Muscle of leg (tissue), 11 donors: ENCODE results near the gene PROM2. TPM values are rescaled to one million over a fixed set of nuclear protein-coding genes. Genes with fewer than 3 reads are reported as not detected.

Source experiments
- DNase-seq: peaks from one replicate; pipeline ENCODE4 v3.0.0; 2013
- H3K27ac ChIP-seq: one replicate; pipeline ENCODE4 v1.5.1; 2013; ENCODE audit warnings: mild to moderate bottlenecking, low read length, control low read depth
- H3K27me3 ChIP-seq: one replicate; pipeline ENCODE4 v1.6.1; 2013; ENCODE audit warnings: low read length; ENCODE audit not compliant: control insufficient read depth, insufficient read depth
- H3K36me3 ChIP-seq: one replicate; pipeline ENCODE4 v1.6.1; 2013; ENCODE audit warnings: low read length; ENCODE audit not compliant: control insufficient read depth, insufficient read depth
- H3K4me1 ChIP-seq: one replicate; pipeline ENCODE4 v1.6.1; 2013; ENCODE audit warnings: low read length; ENCODE audit not compliant: control insufficient read depth, insufficient read depth
- H3K4me3 ChIP-seq: one replicate; pipeline ENCODE4 v1.5.1; 2013; ENCODE audit warnings: low read length, control low read depth
- H3K9me3 ChIP-seq: replicated peaks from 2 replicates; pipeline ENCODE4 v1.6.1; 2013; ENCODE audit warnings: low read depth, low read length; ENCODE audit not compliant: control insufficient read depth
- WGBS: methylation state at CpG from one replicate; pipeline ENCODE4 v1.1.5; 2013; ENCODE audit warnings: missing lambda C conversion rate; ENCODE audit not compliant: insufficient coverage; 5-methylcytosine and 5-hydroxymethylcytosine counted together
- polyA plus RNA-seq, 8 donors: library from polyadenylated mRNA; unstranded; fragments of 120-200 nt; gene quantifications; one replicate each; pipeline versions ENCODE4 v1.2.1 to v1.2.3, GENCODE V29; 2013; ENCODE audit warnings: inconsistent platforms in 1 of 8, low replicate concordance in 1 of 8; ENCODE audit not compliant: insufficient read length in 8 of 8, insufficient read depth in 1 of 8
- total RNA-seq: library from RNA; stranded (reverse); fragments of 120-200 nt; gene quantifications from one replicate; pipeline ENCODE4 v1.2.4, GENCODE V29; 2013

Gene PROM2
- total and polyA plus RNA-seq, 9 donors, result 0.37 to 2.5 (median 0.81) TPM

DNA sequence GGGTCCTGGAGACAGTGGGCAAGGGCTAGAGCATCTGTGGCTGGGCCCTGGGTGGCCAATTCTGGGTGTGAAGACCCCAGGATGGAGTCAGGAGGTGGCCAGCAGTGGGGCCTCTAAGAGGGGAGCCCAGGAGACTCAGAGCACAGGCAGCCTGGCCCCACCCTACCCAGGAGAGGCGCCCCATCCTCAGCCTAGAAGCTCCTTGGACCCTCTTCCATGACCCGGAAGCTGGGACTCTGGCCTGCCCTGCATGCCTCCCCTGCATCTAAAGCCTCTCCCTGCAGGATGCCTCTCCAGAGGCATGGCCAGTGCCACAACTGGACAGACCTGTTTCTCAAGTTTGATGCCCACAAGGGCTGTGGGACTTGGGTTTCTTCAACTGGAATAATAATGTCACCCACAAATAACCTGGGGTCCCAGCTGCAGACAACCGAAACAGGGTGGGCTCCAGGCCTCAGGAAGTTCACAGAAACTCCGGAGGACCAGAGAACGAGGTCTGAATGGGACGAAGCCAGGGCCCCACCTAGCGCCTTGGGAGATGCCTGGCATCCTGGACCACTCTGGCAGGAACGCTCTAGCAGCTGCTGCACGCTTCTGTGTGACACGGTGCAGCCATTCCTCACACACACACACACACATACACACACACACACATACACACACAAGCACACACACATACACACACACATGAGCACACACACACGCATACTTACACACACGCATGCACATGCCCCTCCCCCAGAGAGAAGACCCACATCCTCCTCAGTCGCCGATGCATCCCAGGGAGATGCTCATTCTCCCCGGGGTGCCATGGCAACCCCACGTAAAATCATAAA is 39.3 kb downstream of the PROM2 start:
- no peak for DNase-seq
- Histone ChIP-seq H3K4me1 (peaks cover 39% of the 10 kb centered on the region), H3K4me3 (no peak overlapping the region), H3K36me3 (no peaks in the 10 kb centered on the region), H3K9me3 (no peaks in the 10 kb centered on the region), H3K27ac (no peak overlapping the region), H3K27me3 (no peaks in the 10 kb centered on the region)
- 59% methylated on average over 10 of the region's 16 CpGs for WGBS

DNA sequence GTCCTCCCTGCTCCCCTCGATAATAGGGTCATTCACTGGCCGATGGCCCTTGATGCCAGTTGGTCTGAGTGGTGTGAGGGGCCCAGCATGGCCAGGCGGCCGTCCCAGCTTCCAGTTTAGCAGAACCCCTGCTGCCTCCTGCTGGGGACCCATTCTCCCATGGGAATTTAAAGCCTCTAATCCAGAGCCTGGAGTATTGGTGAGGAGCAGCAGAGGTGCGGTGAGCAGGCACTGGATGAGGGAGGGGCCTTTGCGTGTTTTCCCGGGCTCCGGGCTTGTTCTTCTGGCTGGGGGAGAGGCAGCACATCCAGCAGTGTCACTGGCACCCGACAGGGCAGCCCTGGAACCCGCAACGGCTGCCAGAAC is 40.3 kb downstream of the PROM2 start:
- WGBS, result 70% methylated on average over 10 of the region's 11 CpGs

DNA sequence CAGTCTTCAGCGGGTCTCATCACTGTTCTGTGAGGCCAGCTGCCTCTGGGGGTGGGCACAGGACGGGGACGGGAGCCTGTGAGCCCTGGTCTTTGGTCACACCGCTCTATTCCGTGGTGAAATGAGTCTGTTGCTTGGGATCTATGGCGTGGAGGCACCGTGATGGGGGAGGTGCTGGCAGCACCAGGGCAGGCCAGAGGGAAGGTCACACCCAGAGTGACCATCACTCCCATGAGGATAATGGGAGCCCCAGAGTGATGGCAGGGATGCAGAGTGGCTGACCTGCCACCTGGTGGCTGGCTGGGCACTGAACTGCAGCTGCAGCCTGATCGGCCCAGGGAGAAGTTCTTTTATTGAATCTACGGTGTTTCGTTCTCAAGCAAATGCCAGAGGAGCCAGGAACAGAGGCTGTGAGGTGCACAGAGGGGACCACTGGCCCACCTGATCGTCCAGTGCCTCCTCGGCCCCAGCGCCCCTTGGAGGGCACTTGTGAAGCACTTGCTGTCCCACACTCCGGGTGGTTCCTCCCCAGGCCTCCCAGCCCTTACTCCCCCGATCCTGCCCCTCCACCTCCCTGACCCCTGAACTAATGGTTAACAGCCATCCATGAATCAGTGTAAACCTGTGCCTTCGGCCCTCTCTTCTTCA is 40.8 kb downstream of the PROM2 start:
- Histone ChIP-seq H3K4me1 (peaks cover 32% of the 10 kb centered on the region), H3K27me3 (no peaks in the 10 kb centered on the region), H3K4me3 (no peak overlapping the region), H3K9me3 (no peaks in the 10 kb centered on the region), H3K27ac (no peak overlapping the region), H3K36me3 (no peaks in the 10 kb centered on the region)
- WGBS, result 49% methylated on average over 15 of the region's 16 CpGs
- DNase-seq, result no peak

More for the DNA sequence above, 40.3 kb downstream of the PROM2 start:
- peaks cover 32% of the 10 kb centered on the region for H3K4me1 ChIP-seq
- no peak for DNase-seq
- no peak overlapping the region for H3K4me3 ChIP-seq
- H3K36me3 ChIP-seq, result no peaks in the 10 kb centered on the region
- H3K9me3 ChIP-seq, result no peaks in the 10 kb centered on the region
- no peaks in the 10 kb centered on the region for H3K27me3 ChIP-seq
- no peak overlapping the region for H3K27ac ChIP-seq

DNA sequence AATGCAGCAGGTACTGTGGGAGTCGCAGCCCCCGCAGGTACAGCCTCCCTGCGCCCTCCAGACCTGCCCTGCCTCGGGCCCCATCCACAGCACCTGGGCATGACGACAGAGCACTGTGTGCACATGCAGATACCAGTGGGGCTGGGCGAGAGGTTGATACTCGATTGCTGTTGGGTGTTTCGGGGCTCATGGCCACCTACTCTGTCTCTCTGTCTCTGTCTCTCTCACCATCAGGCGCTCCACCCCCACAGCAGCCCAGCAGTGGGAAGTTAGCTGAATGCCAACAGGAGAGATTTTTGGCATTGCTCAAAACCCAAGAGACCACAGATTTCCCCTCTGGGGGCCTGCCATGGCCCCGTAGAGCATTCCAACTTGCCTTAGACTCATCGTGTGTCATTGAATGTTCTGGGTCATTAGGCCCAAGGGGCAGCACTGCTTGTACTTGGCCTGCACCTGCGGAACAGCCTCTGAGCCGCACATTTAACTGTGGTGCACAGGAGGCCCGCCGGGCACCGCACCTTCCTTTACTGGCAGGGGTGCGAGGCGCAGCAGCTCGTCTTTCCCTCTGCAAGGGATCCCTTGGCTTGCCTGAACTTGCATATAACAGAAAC is 41.7 kb downstream of the PROM2 start:
- 88% methylated on average over 10 of the region's 19 CpGs for WGBS
- Histone ChIP-seq H3K4me3 (no peak overlapping the region), H3K4me1 (peaks cover 29% of the 10 kb centered on the region), H3K27ac (no peak overlapping the region), H3K27me3 (no peaks in the 10 kb centered on the region), H3K9me3 (no peaks in the 10 kb centered on the region), H3K36me3 (no peaks in the 10 kb centered on the region)
- no peak for DNase-seq

DNA sequence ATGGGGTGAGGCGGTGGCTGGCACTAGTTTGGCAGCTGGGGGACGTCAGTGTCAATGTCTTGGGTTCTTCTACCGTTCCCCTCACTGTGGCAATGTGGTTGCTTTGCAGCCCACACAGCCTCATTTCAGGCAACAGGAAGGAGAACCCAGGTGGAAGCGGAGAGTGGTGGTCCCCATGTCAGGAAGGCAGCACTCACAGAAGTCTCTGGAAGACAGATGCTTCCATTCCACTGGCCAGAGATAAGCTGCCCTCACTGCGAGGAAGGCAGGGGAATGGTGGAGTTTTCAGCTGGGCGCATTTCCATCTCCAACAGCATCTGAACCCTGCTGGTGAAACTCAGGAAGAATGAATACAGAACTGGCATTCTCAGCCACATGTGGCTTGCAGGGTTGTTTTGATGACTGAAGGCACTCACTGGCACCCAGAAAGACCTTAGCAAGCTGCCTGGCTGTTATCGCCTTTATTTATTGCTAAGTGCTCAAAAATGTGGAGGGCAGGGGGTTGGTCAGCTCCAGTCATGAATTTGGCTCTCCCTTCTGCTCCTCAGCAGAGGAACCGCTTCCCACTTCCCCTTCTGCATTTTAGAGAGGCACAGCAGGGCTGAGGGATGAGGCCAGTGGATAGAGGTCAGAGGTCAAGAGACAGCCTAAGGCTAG is 42.3 kb downstream of the PROM2 start:
- H3K27ac ChIP-seq, result no peak overlapping the region
- H3K36me3 ChIP-seq, result no peaks in the 10 kb centered on the region
- WGBS, result 83% methylated on average over 3 of the region's 8 CpGs
- no peak for DNase-seq
- no peak overlapping the region for H3K4me3 ChIP-seq
- H3K9me3 ChIP-seq, result no peaks in the 10 kb centered on the region
- H3K27me3 ChIP-seq, result no peaks in the 10 kb centered on the region
- H3K4me1 ChIP-seq, result peaks cover 29% of the 10 kb centered on the region

DNA sequence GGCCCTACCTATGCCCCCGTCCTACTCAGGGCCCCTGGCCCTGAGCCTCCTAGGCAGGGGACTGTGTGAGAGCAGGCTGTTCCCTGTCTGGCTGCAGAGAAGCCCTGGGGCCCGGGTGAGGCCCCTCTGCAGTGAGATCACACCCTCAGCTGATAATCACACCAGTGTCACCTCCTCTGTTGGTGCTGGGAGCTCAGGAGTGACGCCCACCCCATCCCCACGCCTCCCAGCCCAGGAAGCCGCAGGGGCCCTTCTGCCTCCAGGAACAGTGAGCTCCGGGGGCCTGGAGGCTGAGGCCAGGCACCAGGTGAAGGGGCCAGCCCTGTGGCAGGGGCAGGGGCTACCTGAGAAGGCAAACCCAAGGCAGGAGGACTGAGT is 42.9 kb downstream of the PROM2 start:
- H3K4me3 ChIP-seq, result no peak overlapping the region
- WGBS, result 13% methylated on average over 2 of the region's 6 CpGs
- H3K27ac ChIP-seq, result no peak overlapping the region
- no peaks in the 10 kb centered on the region for H3K27me3 ChIP-seq
- H3K9me3 ChIP-seq, result no peaks in the 10 kb centered on the region
- peaks cover 29% of the 10 kb centered on the region for H3K4me1 ChIP-seq
- H3K36me3 ChIP-seq, result no peaks in the 10 kb centered on the region
- DNase-seq, result no peak

DNA sequence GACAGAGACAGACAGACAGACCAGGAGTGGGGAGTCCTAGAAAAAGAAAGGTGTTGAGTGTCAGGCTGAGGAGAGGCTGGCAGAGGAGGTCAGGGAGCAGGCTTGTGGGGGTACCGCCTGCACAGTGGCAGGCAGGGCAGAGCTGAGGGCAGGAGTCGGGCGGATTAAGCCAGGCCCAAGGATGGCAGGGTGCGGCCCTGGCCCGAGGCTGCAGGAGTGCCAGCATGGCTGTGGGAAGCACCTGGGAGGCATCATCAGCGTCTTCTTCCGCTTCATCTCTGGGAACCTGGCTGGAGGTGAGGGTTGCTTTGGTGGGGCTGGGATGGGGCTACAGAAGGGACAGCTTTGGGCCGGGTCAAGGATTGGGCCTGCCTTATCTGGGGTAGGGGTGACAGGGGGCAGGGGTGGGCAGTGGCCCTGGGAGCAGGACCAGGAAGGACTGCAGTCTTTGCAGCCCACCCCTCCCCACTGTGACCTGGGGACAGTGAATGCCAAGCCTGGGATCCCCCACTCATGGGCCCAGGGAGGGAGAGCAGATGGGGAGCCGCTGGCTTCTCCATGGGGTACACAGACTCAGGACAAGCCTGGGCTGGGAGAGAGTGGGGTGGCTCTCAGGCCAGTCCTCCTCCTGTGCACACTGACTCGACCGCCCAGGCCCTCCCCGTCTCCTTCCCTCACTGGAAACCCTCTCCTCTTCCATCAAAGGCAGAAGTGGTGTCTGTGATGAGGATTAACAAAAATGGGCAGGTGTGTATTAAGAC is 43.6 kb downstream of the PROM2 start:
- WGBS, result 95% methylated on average over 4 of the region's 12 CpGs
- H3K9me3 ChIP-seq, result no peaks in the 10 kb centered on the region

DNA sequence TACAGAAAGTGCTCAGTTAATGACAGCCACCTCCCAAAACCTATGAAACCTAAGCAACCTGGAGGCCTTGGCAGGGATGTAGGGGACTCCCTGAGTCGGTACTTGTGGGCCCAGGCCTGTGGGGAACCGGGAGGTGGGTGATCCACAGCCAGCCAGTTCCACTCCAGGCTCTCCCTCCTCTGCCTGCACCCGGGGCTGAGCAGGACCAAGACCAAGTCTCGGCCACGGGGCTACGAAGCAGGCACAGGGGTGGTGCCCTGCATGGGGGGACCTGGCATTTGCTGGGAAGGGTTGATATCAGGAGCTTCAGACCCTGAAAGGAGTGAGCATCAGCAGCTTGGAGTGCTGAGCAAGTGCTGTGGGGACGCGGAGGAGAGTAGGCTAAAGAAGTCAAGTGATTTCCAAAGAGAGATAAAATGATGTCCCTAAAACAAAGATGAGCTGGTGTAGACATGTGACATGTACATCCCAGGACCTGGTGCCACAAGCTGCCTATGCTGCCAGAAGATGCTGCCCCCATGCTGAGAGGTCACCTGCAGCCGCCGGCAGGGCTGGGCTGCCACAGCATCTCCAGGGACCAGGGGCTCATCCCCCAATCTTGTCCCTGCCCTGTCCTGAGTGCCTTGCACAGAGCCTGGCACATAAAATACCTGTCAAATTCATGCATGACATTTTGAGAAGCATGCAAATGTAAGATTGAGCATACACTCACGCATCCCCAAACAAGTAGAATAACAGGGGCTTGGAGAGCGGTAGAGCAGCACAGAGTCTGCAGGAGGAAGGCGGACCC is 44.4 kb downstream of the PROM2 start:
- 89% methylated on average over 8 of the region's 13 CpGs for WGBS
- Histone ChIP-seq H3K9me3 (no peaks in the 10 kb centered on the region), H3K4me3 (no peak overlapping the region), H3K27ac (no peak overlapping the region), H3K27me3 (no peaks in the 10 kb centered on the region), H3K36me3 (no peaks in the 10 kb centered on the region), H3K4me1 (peaks cover 17% of the 10 kb centered on the region)
- DNase-seq, result no peak

More for the DNA sequence above, 43.6 kb downstream of the PROM2 start:
- Histone ChIP-seq H3K36me3 (no peaks in the 10 kb centered on the region), H3K4me3 (no peak overlapping the region), H3K27me3 (no peaks in the 10 kb centered on the region), H3K27ac (no peak overlapping the region), H3K4me1 (peaks cover 24% of the 10 kb centered on the region)
- no peak for DNase-seq
